Hematopoietic multipotent progenitor cell (in vitro differentiated cells): ENCODE measurements around the gene DIABLO. TPM values are rescaled to one million over a fixed set of nuclear protein-coding genes. Genes with fewer than 3 reads are reported as not detected.

ENCODE experiments used
- DNase-seq, 3 donors: peaks; one replicate each; pipeline ENCODE4 v3.0.0-alpha.2; 2011 to 2015; ENCODE audit warnings: low read depth in 2 of 3, low spot score in 2 of 3
- small RNA-seq: library from RNA; depleted of rRNA; stranded (forward); fragments of <200 nt; gene quantifications from one replicate; pipeline ENCODE3, GENCODE V24; 2012
- total RNA-seq: library from RNA; depleted of rRNA; stranded (reverse); fragments of >200 nt; gene quantifications from one replicate; pipeline ENCODE4 v1.2.3, GENCODE V29; 2012

The DIABLO gene
- total RNA-seq, 1 donor: 86.7 TPM

GRCh38 chr12:122159882-122160281 is 66.0 kb downstream of the DIABLO start:
- DNase-seq: no peak

DNA sequence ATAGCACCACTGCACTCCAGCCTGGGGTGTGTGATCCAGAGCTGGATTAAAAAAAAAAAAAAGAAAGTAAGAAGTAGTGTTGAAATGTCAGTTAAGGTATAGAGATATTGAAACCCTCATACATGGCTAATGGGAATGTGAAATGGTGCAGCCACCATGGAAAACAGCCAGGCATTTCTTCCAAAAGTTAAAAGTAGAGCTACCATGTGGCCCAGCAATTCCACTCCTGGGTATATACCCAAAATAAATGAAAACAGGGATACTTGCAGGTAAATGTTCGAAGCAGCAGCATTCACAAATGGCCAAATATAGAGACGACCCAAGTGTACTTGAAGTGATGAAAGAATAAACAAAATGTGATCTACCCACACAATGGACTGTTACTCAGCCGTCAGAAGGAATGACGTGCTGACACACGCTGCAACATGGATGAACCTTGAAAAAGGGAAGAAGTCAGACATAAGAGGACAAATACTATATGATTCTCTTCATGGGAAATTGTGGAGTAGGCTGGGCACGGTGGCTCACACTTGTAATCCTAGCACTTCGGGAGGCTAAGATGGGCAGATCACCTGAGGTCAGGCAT is 67.1 kb downstream of the DIABLO start:
- no peak for DNase-seq

Small RNA genes within 50 kb of the gene (small RNA-seq; reads per million reads assigned to genes)
- gene DIABLO: 1.9 reads per million, percentile 65 among the genes with 10 or more reads in this experiment

Other genes with a start within 250 kb of the DIABLO start
- gene BCL7A, start 204.2 kb downstream of the DIABLO start, total RNA-seq: 38.8 TPM
- 50.9 TPM for gene MLXIP, start 147.3 kb downstream of the DIABLO start, total RNA-seq
- gene IL31, start 51.8 kb downstream of the DIABLO start, total RNA-seq: not detected
- gene LRRC43, start 42.9 kb downstream of the DIABLO start, total RNA-seq: 1.1 TPM
- gene B3GNT4, start 22.3 kb downstream of the DIABLO start, total RNA-seq: 0.27 TPM
- gene VPS33A, start 40.4 kb upstream of the DIABLO start, total RNA-seq: 15.1 TPM
- gene CLIP1, start 196.6 kb upstream of the DIABLO start, total RNA-seq: 25.9 TPM